T-helper 17 cell (primary cell): ENCODE data around the gene SQSTM1. TPM values are rescaled to one million over a fixed set of nuclear protein-coding genes. Genes with fewer than 3 reads are reported as not detected.
A peak's percentile ranks its signal among the peaks of the same experiment; 100 is the strongest.

ENCODE experiments used
- ATAC-seq: fragments of 150-1000 bp; cut with Tn5 transposase; 2 replicates; pipeline ENCODE4 v1.10.0; 2021; ENCODE audit warnings: mild to moderate bottlenecking, moderate library complexity
- DNase-seq, 3 donors: peaks; one replicate each; pipeline versions ENCODE4 v3.0.0 to v3.0.0-alpha.2; 2020 to 2021
- H3K9me3 ChIP-seq: one replicate; pipeline ENCODE4 v1.7.0; 2013; ENCODE audit warnings: low read length, mild to moderate bottlenecking; ENCODE audit not compliant: control insufficient read depth, poor library complexity, severe bottlenecking
- H3K27ac Mint-ChIP-seq: one replicate; pipeline ENCODE4 v1.8.0; 2022; ENCODE audit warnings: mild to moderate bottlenecking, moderate library complexity, mixed read lengths
- H3K27me3 Mint-ChIP-seq: one replicate; pipeline ENCODE4 v1.8.0; 2022; ENCODE audit warnings: mixed read lengths
- H3K36me3 Mint-ChIP-seq: one replicate; pipeline ENCODE4 v1.8.0; 2022; ENCODE audit warnings: low read depth, mixed read lengths
- H3K4me1 Mint-ChIP-seq: one replicate; pipeline ENCODE4 v1.8.0; 2022; ENCODE audit warnings: mild to moderate bottlenecking, mixed read lengths
- H3K4me3 Mint-ChIP-seq: one replicate; pipeline ENCODE4 v1.8.0; 2022; ENCODE audit warnings: mild to moderate bottlenecking, moderate library complexity, mixed read lengths
- total RNA-seq, 4 donors: library from RNA in 2 of 4; stranded (reverse) in 2 of 4; gene quantifications; one replicate each; pipeline ENCODE4 v1.2.3 and lab custom pipeline; 2022 to 2026

Gene SQSTM1
- total RNA-seq, 2 donors from 2014 or later: 446 to 548 TPM

DNA sequence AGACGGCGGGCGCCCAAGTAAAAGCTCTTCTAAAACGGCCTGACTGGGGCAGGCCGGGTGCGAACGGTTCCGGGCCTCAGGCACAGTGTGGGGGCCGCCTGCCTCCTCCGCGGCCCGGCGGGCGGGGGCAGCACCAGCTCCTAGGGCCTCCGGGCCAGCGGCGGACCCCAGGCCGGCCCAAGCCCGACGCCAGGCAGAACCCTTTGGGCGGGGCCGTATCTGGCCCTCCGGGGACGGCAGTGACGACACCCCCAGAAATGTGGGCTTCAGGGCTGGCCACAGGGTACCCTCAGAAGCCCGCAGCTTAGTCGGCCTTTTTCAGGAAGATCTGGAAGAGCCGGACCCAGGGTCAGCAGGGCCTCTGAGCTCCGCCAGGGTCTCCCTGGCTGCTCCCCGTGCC, 23.0 kb upstream of the SQSTM1 start:
- peaks cover 2% of the 10 kb centered on the region for H3K36me3 Mint-ChIP-seq
- H3K4me3 Mint-ChIP-seq: no peak overlapping the region
- ATAC-seq (no peak), DNase-seq (no peak)
- H3K27ac Mint-ChIP-seq: no peak overlapping the region
- H3K9me3 ChIP-seq: no peaks in the 10 kb centered on the region
- H3K27me3 Mint-ChIP-seq: no peaks in the 10 kb centered on the region
- H3K4me1 Mint-ChIP-seq: peaks cover 22% of the 10 kb centered on the region

DNA sequence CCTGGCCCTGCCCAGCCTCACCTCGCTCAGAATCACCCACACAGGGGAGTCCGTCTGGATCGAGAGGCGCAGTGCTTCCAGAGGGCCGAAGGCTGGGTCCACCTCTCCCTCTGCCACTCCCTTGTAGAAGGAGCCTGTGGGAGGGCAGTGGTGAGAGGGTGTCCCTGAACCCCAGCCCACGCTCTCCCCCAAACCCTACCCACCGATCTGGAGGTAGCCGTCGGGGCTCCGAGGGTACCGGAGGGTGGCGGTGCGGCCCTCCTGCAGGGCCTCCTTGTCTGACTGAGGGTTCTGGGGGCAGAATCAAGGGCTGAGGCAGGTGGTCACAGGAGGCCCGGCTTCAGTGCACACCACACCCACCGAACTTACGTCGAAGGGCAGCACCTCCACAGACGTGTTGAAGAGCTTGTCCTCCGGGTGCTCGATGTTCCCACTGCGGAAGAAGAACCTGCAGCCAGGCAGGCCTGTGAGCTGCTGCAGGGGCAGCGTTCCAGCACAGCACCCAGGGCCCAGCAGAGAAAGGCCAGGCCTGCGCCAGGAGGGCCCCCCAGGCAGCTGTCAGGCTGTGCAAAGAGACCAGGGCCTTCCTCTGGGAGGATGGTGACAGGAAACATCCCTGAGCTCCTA, 22.4 kb upstream of the SQSTM1 start:
- no peaks in the 10 kb centered on the region for H3K27me3 Mint-ChIP-seq
- H3K27ac Mint-ChIP-seq: no peak overlapping the region
- peaks cover 22% of the 10 kb centered on the region for H3K4me1 Mint-ChIP-seq
- H3K4me3 Mint-ChIP-seq: no peak overlapping the region
- DNase-seq (no peak), ATAC-seq (no peak)
- no peaks in the 10 kb centered on the region for H3K9me3 ChIP-seq
- peaks cover 2% of the 10 kb centered on the region for H3K36me3 Mint-ChIP-seq

DNA sequence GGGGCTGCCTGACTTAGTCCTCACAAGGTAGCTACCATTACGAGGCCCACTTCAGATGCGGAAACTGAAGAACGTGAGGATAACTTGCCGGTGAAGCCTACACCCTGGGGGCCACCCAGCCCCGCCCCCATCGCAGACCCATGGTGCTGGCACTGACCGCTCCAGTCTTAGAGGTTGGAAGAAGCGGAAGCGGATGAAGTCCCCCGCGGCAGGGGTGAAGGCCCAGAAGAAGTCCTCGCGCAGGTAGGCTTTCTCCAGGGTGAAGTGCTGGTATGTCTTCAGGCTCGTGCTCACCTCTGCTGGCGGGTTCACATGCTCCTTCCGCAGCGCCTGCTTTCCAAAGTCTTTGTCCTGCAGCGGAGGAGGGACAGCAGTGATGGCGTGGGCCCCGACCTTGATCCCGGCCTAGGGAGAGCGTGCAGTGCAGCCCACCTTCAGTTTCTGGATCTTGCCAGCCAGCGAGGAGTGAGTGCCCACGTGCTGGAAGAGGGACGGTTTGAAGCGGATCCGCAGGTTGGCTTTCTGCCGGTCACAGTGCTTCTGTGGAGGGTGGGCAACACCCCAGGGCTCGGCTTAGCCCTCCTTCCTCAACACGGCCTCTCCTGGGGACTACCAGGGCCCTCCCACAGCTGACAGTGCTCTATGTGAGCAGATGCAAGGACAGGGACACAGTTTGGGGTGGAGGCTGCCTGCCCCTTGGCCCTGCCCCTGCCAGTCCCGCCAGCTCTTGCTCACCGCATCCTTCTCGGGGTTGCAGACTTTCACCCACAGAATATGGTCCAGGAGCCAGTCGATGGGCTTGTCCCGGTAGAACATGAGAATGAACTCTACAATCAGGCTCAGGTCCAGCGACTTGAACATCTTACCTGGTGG, 21.7 kb upstream of the SQSTM1 start:
- H3K36me3 Mint-ChIP-seq: peaks cover 2% of the 10 kb centered on the region
- DNase-seq: no peak
- peak overlapping the region; percentile 60 for H3K27ac Mint-ChIP-seq
- ATAC-seq: no peak
- H3K4me3 Mint-ChIP-seq: peak overlapping the region; percentile 19
- H3K27me3 Mint-ChIP-seq: no peaks in the 10 kb centered on the region
- peaks cover 20% of the 10 kb centered on the region for H3K4me1 Mint-ChIP-seq
- no peaks in the 10 kb centered on the region for H3K9me3 ChIP-seq

DNA sequence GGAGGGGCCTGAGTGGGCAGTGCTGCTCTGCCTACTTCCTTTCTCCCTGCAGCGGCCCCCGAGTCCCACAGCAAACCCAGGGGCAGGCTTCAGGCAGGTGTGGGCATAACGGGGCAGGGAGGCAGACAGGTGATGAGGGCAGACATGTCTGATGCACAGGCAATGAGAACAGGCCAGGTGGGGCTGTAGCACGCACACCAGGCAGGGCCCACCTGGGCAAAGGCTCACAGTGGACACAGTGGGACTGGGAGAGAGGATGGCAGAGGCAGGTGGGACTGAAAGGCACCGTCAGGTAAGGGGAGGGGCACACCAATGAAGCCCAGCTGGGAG, 21.1 kb upstream of the SQSTM1 start:
- no peaks in the 10 kb centered on the region for H3K9me3 ChIP-seq
- ATAC-seq (no peak), DNase-seq (no peak)
- Mint-ChIP-seq H3K27me3 (no peaks in the 10 kb centered on the region), H3K27ac (peak overlapping the region; percentile 60), H3K4me1 (peaks cover 24% of the 10 kb centered on the region), H3K4me3 (peak overlapping the region; percentile 36), H3K36me3 (peaks cover 2% of the 10 kb centered on the region)

DNA sequence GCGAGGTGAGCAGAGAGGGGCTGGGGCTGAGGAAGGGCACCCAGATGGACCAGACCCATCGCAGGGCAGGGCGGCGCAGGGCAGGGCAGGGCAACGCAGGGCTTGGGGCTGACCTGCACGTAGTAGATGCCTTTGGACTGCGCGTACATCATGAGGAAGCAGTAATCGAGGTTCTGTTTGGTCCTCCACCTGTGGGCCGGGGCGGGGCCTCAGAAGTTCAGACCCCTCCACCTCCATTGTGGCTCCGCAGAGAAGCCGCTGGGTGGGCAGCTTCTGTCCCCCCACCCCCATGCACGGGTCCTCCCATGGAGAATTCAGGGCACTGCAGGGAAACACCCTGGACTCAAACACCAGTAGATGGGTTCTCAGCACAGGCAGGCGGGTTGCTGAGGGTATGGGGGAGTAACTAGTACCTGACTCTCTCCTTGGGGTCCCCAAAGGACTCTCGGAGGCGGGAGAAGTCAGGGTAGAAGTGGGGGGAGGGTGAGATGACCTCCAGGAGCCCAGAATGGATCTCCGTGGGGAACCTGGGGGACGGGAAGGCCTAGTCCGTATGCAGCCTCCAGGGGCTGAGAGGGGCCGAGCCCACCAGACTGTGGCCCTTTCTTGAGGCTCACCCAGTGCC, 20.5 kb upstream of the SQSTM1 start:
- H3K27ac Mint-ChIP-seq: no peak overlapping the region
- H3K27me3 Mint-ChIP-seq: no peaks in the 10 kb centered on the region
- no peak for DNase-seq
- peaks cover 30% of the 10 kb centered on the region for H3K4me1 Mint-ChIP-seq
- no peaks in the 10 kb centered on the region for H3K9me3 ChIP-seq
- no peak for ATAC-seq
- peaks cover 2% of the 10 kb centered on the region for H3K36me3 Mint-ChIP-seq
- H3K4me3 Mint-ChIP-seq: no peak overlapping the region

DNA sequence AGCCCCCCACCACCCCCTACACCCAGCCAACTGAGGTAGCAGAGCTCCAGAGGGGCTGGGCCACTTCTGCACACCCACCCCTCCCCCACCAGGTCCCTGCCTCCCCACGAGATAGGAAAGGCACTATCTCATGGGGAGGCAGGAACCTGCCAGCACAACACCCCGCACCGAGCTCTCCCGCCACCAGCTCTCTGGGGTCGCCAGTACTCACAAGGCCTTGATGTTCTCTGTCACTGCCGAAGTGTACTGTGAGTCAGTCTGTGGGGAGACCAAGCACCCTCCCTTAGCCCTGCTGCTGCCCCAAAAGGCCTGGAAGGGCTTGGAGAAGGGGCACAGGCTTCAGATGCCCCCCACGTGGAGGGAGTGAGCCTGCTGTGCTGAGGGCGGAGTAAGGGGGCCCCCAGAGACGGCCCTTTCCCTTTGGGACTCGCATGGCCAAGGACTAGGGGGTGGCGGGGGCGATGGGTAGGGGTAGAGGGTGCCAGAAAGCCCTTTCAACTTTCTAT, 20.0 kb upstream of the SQSTM1 start:
- H3K4me1 Mint-ChIP-seq: peaks cover 33% of the 10 kb centered on the region
- ATAC-seq (no peak), DNase-seq (no peak)
- no peak overlapping the region for H3K27ac Mint-ChIP-seq
- no peak overlapping the region for H3K4me3 Mint-ChIP-seq
- no peaks in the 10 kb centered on the region for H3K27me3 Mint-ChIP-seq
- peaks cover 2% of the 10 kb centered on the region for H3K36me3 Mint-ChIP-seq
- H3K9me3 ChIP-seq: no peaks in the 10 kb centered on the region

DNA sequence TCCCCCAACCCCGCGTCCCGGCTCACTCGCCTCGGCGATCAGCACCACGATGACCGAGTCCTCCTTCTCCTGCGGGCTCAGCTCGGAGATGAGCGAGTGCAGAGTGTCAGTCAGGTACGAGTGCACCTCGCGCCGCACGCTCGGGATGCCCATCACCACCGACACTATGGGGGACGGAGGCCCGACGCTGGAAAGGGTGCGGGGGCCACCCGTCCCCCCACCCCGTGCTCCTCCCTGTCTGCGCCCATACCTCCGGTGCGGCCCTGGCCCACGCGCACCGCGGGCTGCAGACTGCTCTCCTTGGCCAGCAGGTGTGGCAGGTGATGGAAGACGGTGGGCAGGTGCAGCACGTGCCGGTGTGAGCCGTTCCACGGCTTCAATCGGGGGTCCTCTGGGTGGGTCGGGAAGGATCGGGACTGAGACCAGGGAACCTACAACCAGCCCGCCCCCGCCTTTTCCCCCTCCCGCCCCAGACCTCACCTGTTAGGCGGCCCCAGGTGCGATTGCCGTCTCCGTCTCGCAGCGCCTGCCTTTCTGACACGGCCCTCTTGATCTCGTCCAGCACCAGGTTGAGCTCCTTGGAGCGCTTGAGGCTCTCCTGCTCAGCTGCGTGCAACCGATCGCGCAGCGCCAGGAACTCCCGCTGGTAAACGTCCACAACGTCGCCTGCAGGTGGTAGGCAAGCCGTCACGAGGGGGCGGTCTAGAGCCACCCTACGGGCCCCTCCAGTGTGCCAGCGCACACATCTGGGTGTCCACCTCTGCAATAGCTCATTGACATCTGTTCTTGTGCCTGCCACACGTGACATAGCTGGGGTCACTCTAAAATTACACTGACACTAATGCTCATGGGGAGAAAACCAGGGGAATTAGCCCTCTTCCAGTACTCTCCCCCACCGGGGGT, 19.1 kb upstream of the SQSTM1 start:
- DNase-seq (peak; percentile 66 to 86 (median 68)), ATAC-seq (peak; percentile 68)
- Mint-ChIP-seq H3K4me1 (peaks cover 33% of the 10 kb centered on the region), H3K27ac (no peak overlapping the region), H3K27me3 (no peaks in the 10 kb centered on the region), H3K4me3 (peak overlapping the region; percentile 43), H3K36me3 (peaks cover 2% of the 10 kb centered on the region)
- no peaks in the 10 kb centered on the region for H3K9me3 ChIP-seq

DNA sequence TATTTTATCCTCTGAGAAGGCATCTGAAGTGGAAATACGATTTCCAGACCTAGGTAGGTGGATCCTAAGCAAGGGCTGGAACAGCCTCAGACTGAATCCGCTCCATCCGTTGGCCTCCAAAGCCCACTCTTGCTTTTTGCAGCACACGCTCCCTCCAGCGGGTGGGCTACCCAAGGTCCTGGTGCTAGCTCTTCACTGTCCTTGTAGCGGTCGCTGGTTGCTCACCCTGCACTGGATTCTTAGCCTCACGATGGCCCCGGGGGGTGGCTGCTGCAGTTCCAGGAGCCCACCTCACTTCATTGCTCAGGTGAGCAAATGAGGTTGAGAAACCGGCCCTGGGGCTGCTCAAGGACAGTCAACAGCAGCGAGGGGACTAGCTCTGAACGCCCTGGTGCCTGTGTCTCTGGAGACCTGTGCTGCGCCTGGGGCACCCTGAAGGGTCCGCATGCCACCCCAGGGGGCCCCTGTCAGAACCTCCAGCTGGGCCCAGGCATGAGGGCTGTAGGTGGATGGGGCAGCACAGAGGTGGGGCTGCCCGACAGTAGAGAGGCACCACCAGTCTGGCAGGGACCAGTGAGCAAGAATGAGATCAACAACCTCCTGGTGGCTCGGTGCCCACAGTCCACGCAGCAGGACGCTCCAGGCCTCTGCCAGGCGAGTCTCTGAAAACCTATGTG, 18.4 kb upstream of the SQSTM1 start:
- H3K27ac Mint-ChIP-seq: no peak overlapping the region
- H3K36me3 Mint-ChIP-seq: peaks cover 2% of the 10 kb centered on the region
- no peaks in the 10 kb centered on the region for H3K9me3 ChIP-seq
- peak overlapping the region; percentile 25 for H3K4me3 Mint-ChIP-seq
- no peaks in the 10 kb centered on the region for H3K27me3 Mint-ChIP-seq
- H3K4me1 Mint-ChIP-seq: peaks cover 27% of the 10 kb centered on the region
- DNase-seq (no peak), ATAC-seq (no peak)

DNA sequence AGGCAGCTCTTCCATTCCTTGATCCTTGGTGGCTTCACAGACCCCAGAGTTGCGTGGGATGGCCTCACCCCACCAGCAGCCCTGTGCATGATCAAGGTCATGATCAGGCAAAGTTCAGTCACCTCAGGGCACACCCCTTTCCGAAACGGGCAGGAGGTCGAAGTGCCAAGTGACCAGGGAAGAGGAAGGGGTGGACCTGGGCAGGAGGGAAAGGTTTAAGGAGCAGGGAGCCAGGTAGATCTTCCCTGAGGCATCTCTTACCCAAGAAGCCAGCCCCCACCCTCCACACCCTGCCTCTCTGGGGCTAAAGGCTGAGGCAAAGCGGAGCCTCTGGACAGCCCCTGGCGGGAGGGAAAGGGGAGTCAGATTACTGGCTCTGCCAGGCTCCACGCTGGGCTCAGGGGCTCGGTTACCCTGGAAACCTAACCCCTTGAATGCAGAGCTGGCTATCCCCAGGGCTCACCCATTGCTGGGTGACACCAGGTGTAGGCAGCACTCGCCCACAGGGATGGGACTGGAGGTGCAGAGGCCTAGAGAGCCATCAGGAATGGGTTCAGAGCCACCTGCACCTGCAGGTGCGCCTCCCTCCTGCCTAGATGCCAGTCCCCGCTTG, 17.6 kb upstream of the SQSTM1 start:
- H3K4me3 Mint-ChIP-seq: peak overlapping the region; percentile 25
- DNase-seq (no peak), ATAC-seq (no peak)
- no peaks in the 10 kb centered on the region for H3K9me3 ChIP-seq
- no peak overlapping the region for H3K27ac Mint-ChIP-seq
- H3K36me3 Mint-ChIP-seq: peaks cover 2% of the 10 kb centered on the region
- no peaks in the 10 kb centered on the region for H3K27me3 Mint-ChIP-seq
- H3K4me1 Mint-ChIP-seq: peaks cover 29% of the 10 kb centered on the region

DNA sequence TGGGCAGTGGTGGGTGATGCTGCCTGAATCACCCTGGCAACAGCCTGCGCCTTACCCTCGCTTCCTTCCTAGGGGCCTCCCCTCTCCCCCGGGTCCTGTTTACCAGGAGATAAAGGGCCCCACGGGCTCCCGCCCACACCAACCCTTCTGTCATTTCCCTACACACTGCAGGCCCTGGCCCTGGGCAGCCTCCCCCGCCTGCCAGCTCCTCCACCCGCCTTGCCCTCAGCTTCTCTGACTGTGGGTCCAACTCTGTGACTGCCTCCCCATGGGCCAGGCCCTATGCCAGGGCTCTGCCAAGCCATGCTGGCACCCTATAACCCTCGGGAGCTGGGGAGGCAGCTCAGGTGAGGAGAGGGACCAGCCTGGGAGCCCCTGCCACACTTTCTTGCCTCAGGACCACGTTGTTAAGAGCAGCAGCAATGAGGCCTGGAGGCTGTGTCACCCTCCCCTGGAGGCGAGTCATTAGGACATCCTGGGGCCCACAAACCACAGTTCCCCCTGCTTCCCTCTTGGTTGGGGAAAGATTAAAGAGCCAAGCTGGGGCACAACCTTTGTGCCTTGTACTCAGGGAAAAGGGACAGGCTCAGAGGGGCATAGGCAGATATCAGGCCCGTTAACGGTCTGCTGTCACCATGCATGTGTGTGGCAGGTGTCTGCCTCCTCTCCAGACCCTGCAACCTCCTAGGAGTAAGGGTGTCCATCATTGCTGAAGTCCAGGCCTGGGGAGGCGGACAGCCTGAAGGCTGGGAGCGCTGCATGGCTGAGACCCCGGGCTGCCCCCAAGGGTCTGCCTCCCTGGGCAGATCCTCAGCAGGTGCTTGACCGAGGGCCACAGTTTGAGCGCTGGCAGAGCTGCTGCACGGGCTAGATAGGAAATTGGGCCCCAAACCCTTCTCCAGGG, 16.8 kb upstream of the SQSTM1 start:
- no peaks in the 10 kb centered on the region for H3K27me3 Mint-ChIP-seq
- H3K36me3 Mint-ChIP-seq: peaks cover 2% of the 10 kb centered on the region
- DNase-seq (no peak), ATAC-seq (peak; percentile 17)
- H3K27ac Mint-ChIP-seq: peak overlapping the region; percentile 66
- H3K9me3 ChIP-seq: no peaks in the 10 kb centered on the region
- H3K4me3 Mint-ChIP-seq: peak overlapping the region; percentile 79
- peaks cover 29% of the 10 kb centered on the region for H3K4me1 Mint-ChIP-seq

DNA sequence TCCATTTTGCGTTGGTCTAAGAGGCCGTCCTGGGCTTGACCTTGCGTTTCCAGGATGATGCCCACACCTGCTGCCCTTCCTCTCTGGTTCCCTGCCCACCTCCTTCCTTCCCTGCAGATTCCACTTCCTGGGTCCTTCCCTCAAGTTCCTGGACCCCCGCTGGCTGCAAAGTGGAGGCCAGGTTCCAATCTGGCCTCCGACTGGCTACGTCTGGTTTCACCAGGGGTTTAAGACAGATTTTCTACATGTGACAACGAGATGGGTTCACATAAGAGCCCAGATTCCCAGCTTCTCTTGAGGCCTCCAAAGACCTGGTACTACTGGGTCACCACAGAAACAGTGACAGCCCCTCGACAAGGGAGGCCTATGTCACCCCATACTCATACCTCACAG, 16.2 kb upstream of the SQSTM1 start:
- ATAC-seq: no peak
- peaks cover 2% of the 10 kb centered on the region for H3K36me3 Mint-ChIP-seq
- peaks cover 29% of the 10 kb centered on the region for H3K4me1 Mint-ChIP-seq
- peak overlapping the region; percentile 66 for H3K27ac Mint-ChIP-seq
- no peaks in the 10 kb centered on the region for H3K27me3 Mint-ChIP-seq
- no peaks in the 10 kb centered on the region for H3K9me3 ChIP-seq
- DNase-seq: no peak
- H3K4me3 Mint-ChIP-seq: peak overlapping the region; percentile 90
